AG04449 (cell line): Measurements from ENCODE around the gene CDC42BPA.

Experiments used
- CTCF ChIA-PET: fragments of 350-600 bp; formaldehyde crosslinking; extraction: SDS; loops from one replicate; lab custom pipeline; 2021; ENCODE audit warnings: antibody characterized with exemption; lab: Yijun Ruan, JAX
- POLR2A ChIA-PET: fragments of 400-600, 350-600 bp; formaldehyde crosslinking; extraction: SDS; loops from one replicate; lab custom pipeline; 2020; ENCODE audit warnings: antibody characterized with exemption, inconsistent platforms; lab: Yijun Ruan, JAX
- DNase-seq: peaks from one replicate; pipeline ENCODE4 v3.0.0-alpha.2; 2010; ENCODE audit warnings: low read depth, low spot score
- H3K4me3 ChIP-seq: 2 replicates; pipeline ENCODE4 v1.5.1; 2011; ENCODE audit warnings: low read depth, mild to moderate bottlenecking, control low read depth, low read length
- TF ChIP-seq, protein P1 (sequence below): IDR thresholded peaks from one replicate; pipeline ENCODE4 v1.5.1; 2011; ENCODE audit warnings: mild to moderate bottlenecking, moderate library complexity, low read length, control low read depth, inconsistent platforms; ENCODE audit not compliant: insufficient read depth; ENCODE audit errors: missing control alignments

Gene CDC42BPA

DNA sequence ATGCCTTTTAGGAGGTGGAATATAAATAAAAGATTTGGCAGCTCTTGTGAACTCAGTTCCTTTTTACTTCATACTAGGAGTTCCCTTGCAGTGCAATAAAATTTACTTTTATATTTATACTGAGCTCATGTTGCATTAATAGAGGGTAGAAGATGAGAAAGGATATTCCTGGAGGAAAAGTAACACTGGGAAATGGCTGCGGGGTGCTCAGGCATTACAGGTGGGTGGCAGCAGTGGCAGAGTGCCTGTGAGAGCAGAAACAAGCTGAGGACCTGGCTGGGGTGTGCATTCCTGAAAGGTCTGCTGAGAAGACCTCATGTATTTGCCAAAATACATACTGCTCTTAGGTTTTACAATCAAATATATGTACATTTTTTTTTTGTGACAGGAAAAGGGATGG lies 251.3 kb downstream of the CDC42BPA start:
- TF ChIP-seq, protein P1, sequence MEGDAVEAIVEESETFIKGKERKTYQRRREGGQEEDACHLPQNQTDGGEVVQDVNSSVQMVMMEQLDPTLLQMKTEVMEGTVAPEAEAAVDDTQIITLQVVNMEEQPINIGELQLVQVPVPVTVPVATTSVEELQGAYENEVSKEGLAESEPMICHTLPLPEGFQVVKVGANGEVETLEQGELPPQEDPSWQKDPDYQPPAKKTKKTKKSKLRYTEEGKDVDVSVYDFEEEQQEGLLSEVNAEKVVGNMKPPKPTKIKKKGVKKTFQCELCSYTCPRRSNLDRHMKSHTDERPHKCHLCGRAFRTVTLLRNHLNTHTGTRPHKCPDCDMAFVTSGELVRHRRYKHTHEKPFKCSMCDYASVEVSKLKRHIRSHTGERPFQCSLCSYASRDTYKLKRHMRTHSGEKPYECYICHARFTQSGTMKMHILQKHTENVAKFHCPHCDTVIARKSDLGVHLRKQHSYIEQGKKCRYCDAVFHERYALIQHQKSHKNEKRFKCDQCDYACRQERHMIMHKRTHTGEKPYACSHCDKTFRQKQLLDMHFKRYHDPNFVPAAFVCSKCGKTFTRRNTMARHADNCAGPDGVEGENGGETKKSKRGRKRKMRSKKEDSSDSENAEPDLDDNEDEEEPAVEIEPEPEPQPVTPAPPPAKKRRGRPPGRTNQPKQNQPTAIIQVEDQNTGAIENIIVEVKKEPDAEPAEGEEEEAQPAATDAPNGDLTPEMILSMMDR: no peak
- DNase-seq: no peak
- CTCF ChIA-PET: no interaction called here
- POLR2A ChIA-PET: no interaction called here
- H3K4me3 ChIP-seq: no peak overlapping the region

GRCh38 chr1:227065311-227065710 lies 253.0 kb downstream of the CDC42BPA start:
- CTCF ChIA-PET: no interaction called here
- H3K4me3 ChIP-seq: no peak overlapping the region
- POLR2A ChIA-PET: no interaction called here
- no peak for DNase-seq
- TF ChIP-seq, protein P1: no peak

- TF ChIP-seq, protein P1: no peak
- DNase-seq: no peak
- ChIA-PET POLR2A (no interaction called here), CTCF (interaction anchor here (1.5 kb wide), 1 partner anchor 12 kb away, joined by 4 read pairs; no protein-coding TSS in a partner anchor)
- no peak overlapping the region for H3K4me3 ChIP-seq
These were observed 256.0 kb downstream of the CDC42BPA start for GRCh38 chr1:227062306-227062705.

- CTCF ChIA-PET: no interaction called here
- TF ChIP-seq, protein P1: no peak
- DNase-seq: no peak
- POLR2A ChIA-PET: no interaction called here
- no peak overlapping the region for H3K4me3 ChIP-seq
These were observed 259.2 kb downstream of the CDC42BPA start for GRCh38 chr1:227059076-227059475.

DNA sequence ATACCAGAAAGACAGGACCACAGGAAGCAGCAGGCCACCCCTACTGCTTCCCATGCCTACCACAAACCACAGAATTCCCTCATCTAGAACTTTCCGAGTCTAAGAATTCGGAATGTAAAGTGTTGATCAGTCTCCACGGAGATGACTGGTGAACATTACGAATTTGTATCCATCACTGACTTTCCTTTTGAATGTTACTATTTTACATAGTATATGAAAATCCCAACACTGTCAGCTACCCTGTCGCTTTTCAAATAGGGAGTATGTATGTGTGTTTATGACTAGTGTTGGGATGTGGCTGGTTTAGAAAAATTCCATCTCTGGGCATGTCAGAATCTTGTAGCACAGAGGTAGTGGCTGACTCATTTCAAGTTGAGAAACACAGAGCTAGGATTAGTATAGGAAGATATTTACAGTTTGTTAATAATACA lies 260.0 kb downstream of the CDC42BPA start:
- H3K4me3 ChIP-seq: no peak overlapping the region
- TF ChIP-seq, protein P1: no peak
- CTCF ChIA-PET: no interaction called here
- POLR2A ChIA-PET: no interaction called here
- peak; percentile 34 for DNase-seq

DNA sequence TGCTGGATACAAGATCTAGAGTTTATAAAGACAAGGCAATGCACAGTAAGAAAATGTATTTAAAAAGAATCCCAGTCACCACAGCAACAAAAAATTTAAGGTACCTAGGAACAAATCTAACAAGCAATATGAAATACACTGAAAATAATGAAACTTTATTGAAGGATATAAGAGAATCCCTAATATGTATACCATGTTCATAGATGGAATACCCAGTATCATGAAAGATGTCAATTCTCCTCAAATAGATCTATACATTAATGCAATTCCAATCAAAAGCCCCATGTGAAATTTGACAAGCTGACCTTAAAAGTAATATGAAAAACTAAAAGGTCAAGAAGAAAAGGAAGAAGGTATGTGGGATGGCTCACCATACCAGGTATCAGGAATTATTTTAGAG lies 269.0 kb downstream of the CDC42BPA start:
- H3K4me3 ChIP-seq: no peak overlapping the region
- TF ChIP-seq, protein P1: no peak
- ChIA-PET POLR2A (no interaction called here), CTCF (no interaction called here)
- DNase-seq: no peak
